ENCODE results near the gene CEP164. TPM values are rescaled to one million over a fixed set of nuclear protein-coding genes. Genes with fewer than 3 reads are reported as not detected.

Gene CEP164
- total and polyA plus RNA-seq, 10 of the 15 experiments (the other 5 are each of a cell fraction or from before 2014, with no cell fraction given): 4.2 to 31.2 (median 20.2) TPM

GRCh38 chr11:117381481-117382387, 54.1 kb downstream of the CEP164 start:
- no peaks in the 10 kb centered on the region for H3K9me3 ChIP-seq (replicated peaks; ENCODE audit: control insufficient read depth, insufficient read depth, low read length)
- no peaks in the 10 kb centered on the region for H3K27me3 ChIP-seq (replicated peaks in 1 of 2; ENCODE audit: control insufficient read depth in 2 of 2, insufficient read depth in 2 of 2, low read length in 1 of 2)
- in situ Hi-C loops (cut with MboI) (no loop called here), intact Hi-C loops (cut with micrococcal nuclease; ENCODE audit: unreplicated experiment) (no loop called here)
- FAIRE-seq (no peak), ATAC-seq (no peak), DNase-seq (ENCODE audit: low read depth, low spot score) (no peak)
- RAD21 ChIA-PET (ENCODE audit: unreplicated experiment): no interaction called here
- H3K4me1 ChIP-seq (ENCODE audit: control insufficient read depth, insufficient read depth, low read length): no peaks in the 10 kb centered on the region
- H3K4me3 ChIP-seq: no peak overlapping the region
- TF ChIP-seq JUND (IDR thresholded peaks at IDR 0.05; ENCODE audit: low read depth, low read length): no peak
- H4K20me1 ChIP-seq (ENCODE audit: control insufficient read depth, insufficient read depth): no peaks in the 10 kb centered on the region
- H3K79me2 ChIP-seq (ENCODE audit: control insufficient read depth, insufficient read depth, low read length): no peaks in the 10 kb centered on the region
- SMC1A ChIA-PET (ENCODE audit: uncharacterized antibody, unreplicated experiment): no interaction called here
- H2AFZ ChIP-seq (ENCODE audit: control insufficient read depth, low read depth, low read length): no peak overlapping the region
- POLR2A ChIA-PET: no interaction called here
- WGBS (ENCODE audit: insufficient coverage, insufficient replicate concordance, low lambda C conversion rate, missing lambda C conversion rate): 86% methylated on average over 9 of the region's 9 CpGs
- peaks cover 2 to 4% of the 10 kb centered on the region in 2 experiments; a peak in 3 of 4 replicates for H3K36me3 ChIP-seq (ENCODE audit: control insufficient read depth in 2 of 2, insufficient read depth in 2 of 2, low read length in 1 of 2)
- no peak overlapping the region for H3K27ac ChIP-seq (ENCODE audit: control insufficient read depth, insufficient read depth)
- H3K9ac ChIP-seq (ENCODE audit: control insufficient read depth, insufficient read depth, low read length): no peak overlapping the region
- no TSS peak for BruUV-seq (replicated peaks)
- H3K4me2 ChIP-seq (ENCODE audit: control insufficient read depth, insufficient read depth): no peak overlapping the region
- CTCF ChIA-PET: interaction anchor here (0.8 to 1.0 kb wide), 2 partner anchors 30 to 229 kb away, joined by 3 read pairs; no protein-coding TSS in a partner anchor

- BruUV-seq (replicated peaks): no TSS peak
- 68% methylated on average over 4 of the region's 4 CpGs for whole genome bisulfite sequencing (ENCODE audit: insufficient coverage, insufficient replicate concordance, low lambda C conversion rate, missing lambda C conversion rate)
- no peak overlapping the region for H2AFZ ChIP-seq (ENCODE audit: control insufficient read depth, low read depth, low read length)
- in situ Hi-C loops (cut with MboI): no loop called here
- ATAC-seq (no peak), DNase-seq (ENCODE audit: low read depth, low spot score) (no peak), FAIRE-seq (no peak)
- H4K20me1 ChIP-seq (ENCODE audit: control insufficient read depth, insufficient read depth): no peaks in the 10 kb centered on the region
- no peaks in the 10 kb centered on the region for H3K4me1 ChIP-seq (ENCODE audit: control insufficient read depth, insufficient read depth, low read length)
- H3K9me3 ChIP-seq (replicated peaks; ENCODE audit: control insufficient read depth, insufficient read depth, low read length): no peaks in the 10 kb centered on the region
- CTCF ChIA-PET: interaction anchor here (0.8 to 2.0 kb wide), 2 partner anchors 43 to 228 kb away, joined by 3 to 6 read pairs; no protein-coding TSS in a partner anchor
- H3K4me2 ChIP-seq (ENCODE audit: control insufficient read depth, insufficient read depth): no peak overlapping the region
- peaks cover 4 to 7% of the 10 kb centered on the region in 2 experiments; a peak in 3 of 4 replicates for H3K36me3 ChIP-seq (ENCODE audit: control insufficient read depth in 2 of 2, insufficient read depth in 2 of 2, low read length in 1 of 2)
- intact Hi-C loops (cut with micrococcal nuclease; ENCODE audit: unreplicated experiment): no loop called here
- H3K4me3 ChIP-seq: no peak overlapping the region
- no peak overlapping the region for H3K27ac ChIP-seq (ENCODE audit: control insufficient read depth, insufficient read depth)
- POLR2A ChIA-PET: no interaction called here
- RAD21 ChIA-PET (ENCODE audit: unreplicated experiment): no interaction called here
- no peak overlapping the region for H3K9ac ChIP-seq (ENCODE audit: control insufficient read depth, insufficient read depth, low read length)
- SMC1A ChIA-PET (ENCODE audit: uncharacterized antibody, unreplicated experiment): interaction anchor here (1.3 kb wide), 1 partner anchor 43 kb away, joined by 4 read pairs; no protein-coding TSS in a partner anchor
- no peaks in the 10 kb centered on the region for H3K79me2 ChIP-seq (ENCODE audit: control insufficient read depth, insufficient read depth, low read length)
- no peaks in the 10 kb centered on the region for H3K27me3 ChIP-seq (replicated peaks in 1 of 2; ENCODE audit: control insufficient read depth in 2 of 2, insufficient read depth in 2 of 2, low read length in 1 of 2)
- TF ChIP-seq NFYA (IDR thresholded peaks at IDR 0.05; ENCODE audit: borderline replicate concordance, low read depth, low read length) (no peak), SKIL (IDR thresholded peaks at IDR 0.05; ENCODE audit: low read depth, poor library complexity, severe bottlenecking) (no peak), CBX5 (IDR thresholded peaks at IDR 0.05; ENCODE audit: low read depth) (no peak), ZBED1 (IDR thresholded peaks at IDR 0.05; ENCODE audit: borderline replicate concordance) (no peak), BMI1 (IDR thresholded peaks at IDR 0.05; ENCODE audit: borderline replicate concordance) (no peak), SUPT20H (IDR thresholded peaks at IDR 0.05; ENCODE audit: borderline replicate concordance, control insufficient read depth, low read depth, low read length) (no peak), MTA3 (IDR thresholded peaks at IDR 0.05; ENCODE audit: borderline replicate concordance, low read length) (no peak), TAF1 (IDR thresholded peaks at IDR 0.05; ENCODE audit: borderline replicate concordance, low read depth, low read length) (no peak), SMAD5 (IDR thresholded peaks at IDR 0.05; ENCODE audit: low read depth) (no peak), E4F1 (IDR thresholded peaks at IDR 0.05; ENCODE audit: borderline replicate concordance, partially characterized antibody) (no peak), FOXM1 (IDR thresholded peaks at IDR 0.05; ENCODE audit: low read depth, low read length) (no peak)
Measured at GRCh38 chr11:117382746-117383145, 55.1 kb downstream of the CEP164 start.

Data from GM12878 (cell line).